ENCODE measurements around the gene GPX4. TPM values are rescaled to one million over a fixed set of nuclear protein-coding genes. Genes with fewer than 3 reads are reported as not detected.

GPX4 gene
- polyA plus RNA-seq, 4 donors, result 240 to 321 (median 259) TPM

DNA sequence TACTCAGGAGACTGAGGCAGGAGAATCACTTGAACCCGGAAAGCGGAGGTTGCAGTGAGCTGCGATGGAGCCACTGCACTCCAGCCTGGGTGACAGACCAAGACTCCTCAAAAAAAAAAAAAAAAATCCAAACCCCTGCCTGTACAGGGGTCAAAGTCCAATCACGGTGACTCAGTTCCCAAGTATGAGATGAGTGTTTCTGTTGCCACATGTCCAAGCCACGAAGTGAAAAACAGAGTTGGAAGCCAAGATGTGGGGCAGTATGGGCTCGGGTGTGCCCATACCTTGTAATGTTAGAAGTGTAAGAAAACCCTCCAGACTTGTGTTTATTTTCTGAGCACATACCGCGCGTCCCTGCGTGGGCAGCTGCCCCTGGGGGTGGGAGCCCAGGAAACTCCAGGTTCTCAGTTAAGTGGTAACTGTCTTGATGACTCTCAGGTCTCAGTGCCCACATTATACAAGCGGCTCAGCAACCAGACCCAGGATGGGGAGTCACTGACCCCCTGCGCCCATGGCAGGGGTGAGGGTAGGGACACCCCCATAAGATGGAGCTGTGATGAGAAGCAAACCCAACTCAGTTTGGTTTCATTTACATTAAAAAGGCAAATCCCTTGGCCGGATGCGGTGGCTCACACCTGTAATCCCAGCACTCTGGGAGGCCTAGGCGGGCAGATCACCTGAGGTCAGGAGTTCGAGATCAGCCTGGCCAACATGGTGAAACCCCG lies 1.2 kb upstream of the GPX4 start:
- no peak for DNase-seq (ENCODE audit: low read depth in 4 of 4, low spot score in 2 of 4)

GRCh38 chr19:1103132-1103707 lies 574 bp upstream of the GPX4 start:
- DNase-seq (ENCODE audit: low read depth in 4 of 4, low spot score in 2 of 4), result no peak

GRCh38 chr19:1104311-1105007 lies 665 bp downstream of the GPX4 start:
- peak in 2 of 4 donors; percentile 48 to 59 for DNase-seq (ENCODE audit: low read depth in 4 of 4, low spot score in 2 of 4)

- DNase-seq (ENCODE audit: low read depth in 4 of 4, low spot score in 2 of 4), result peak in 1 of 4 donors; percentile 32
Measured at GRCh38 chr19:1105008-1105872, 1.4 kb downstream of the GPX4 start.

DNA sequence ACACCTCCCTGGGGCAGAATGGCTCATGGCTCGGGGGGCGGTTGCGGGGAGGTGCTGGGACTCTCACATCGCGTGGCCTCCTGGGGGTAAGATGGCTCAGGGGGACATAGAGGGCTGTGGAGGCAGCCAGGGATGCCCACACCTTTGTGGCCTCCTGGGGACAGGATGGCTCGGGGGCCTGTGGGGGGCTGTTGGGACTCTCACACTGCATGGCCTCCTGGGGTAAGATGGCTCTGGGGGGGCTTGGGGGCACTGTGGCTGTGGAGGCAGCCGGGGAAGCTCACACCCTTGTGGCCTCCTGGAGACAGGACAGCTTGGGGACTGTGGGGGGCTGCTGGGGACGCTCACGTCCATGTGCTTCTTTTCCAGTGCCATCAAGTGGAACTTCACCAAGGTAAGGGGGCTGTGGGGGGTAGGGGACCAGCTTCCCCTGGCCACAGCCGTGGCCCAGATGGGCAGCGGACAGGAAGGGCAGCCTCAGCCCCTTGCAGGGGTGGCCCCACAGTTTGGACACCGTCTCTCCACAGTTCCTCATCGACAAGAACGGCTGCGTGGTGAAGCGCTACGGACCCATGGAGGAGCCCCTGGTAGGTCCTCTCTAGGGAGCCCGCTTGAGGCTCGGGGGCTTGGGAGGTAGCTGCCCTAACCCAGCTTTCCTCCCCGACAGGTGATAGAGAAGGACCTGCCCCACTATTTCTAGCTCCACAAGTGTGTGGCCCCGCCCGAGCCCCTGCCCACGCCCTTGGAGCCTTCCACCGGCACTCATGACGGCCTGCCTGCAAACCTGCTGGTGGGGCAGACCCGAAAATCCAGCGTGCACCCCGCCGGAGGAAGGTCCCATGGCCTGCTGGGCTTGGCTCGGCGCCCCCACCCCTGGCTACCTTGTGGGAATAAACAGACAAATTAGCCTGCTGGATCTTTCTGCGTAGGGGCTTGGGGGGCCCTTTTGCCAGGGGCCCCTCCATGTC lies 2.4 kb downstream of the GPX4 start:
- no peak for DNase-seq (ENCODE audit: low read depth in 4 of 4, low spot score in 2 of 4)

DNA sequence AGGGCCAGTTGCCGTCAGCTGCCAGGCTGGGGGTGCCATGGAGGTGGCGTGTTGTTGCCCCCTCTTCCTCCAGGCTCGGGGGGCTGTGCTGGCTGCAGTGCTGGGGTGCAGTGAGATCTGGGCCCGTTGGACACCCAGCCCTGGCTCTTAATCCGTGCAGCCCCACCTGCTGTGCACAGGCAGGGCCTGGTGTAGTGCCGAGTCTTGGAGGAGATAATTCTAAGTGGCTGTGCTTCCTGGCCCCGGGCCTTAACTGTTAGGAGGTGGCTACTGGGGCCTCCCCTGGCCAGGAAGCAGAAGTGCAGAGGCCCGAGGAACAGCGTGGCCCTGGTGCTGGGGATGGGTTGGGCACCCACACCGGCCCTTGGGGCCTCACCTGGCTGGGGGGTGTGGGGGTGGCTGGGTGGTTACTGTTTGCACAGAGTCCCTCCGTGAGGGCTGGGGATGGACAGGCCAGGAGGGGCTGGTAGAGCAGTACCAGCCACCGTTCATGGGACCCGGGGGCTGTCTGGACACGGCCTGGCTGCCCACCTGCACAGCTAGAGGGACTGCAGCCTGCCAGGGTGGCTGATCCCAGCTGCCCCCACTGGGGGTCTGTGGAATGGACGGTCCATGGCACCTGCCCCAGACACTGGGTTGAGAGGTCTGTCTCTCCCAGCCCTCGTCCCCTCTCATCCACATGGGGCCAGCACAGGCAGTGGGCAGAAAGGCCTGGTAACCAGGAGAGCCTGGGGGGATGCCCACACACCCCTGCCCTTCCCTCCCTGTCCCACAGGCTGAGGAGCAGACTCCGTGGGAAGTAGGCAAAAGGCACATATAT lies 3.3 kb downstream of the GPX4 start:
- no peak for DNase-seq (ENCODE audit: low read depth in 4 of 4, low spot score in 2 of 4)

- no peak for DNase-seq (ENCODE audit: low read depth in 4 of 4, low spot score in 2 of 4)
Measured at GRCh38 chr19:1107661-1108261, 4.0 kb downstream of the GPX4 start.

DNA sequence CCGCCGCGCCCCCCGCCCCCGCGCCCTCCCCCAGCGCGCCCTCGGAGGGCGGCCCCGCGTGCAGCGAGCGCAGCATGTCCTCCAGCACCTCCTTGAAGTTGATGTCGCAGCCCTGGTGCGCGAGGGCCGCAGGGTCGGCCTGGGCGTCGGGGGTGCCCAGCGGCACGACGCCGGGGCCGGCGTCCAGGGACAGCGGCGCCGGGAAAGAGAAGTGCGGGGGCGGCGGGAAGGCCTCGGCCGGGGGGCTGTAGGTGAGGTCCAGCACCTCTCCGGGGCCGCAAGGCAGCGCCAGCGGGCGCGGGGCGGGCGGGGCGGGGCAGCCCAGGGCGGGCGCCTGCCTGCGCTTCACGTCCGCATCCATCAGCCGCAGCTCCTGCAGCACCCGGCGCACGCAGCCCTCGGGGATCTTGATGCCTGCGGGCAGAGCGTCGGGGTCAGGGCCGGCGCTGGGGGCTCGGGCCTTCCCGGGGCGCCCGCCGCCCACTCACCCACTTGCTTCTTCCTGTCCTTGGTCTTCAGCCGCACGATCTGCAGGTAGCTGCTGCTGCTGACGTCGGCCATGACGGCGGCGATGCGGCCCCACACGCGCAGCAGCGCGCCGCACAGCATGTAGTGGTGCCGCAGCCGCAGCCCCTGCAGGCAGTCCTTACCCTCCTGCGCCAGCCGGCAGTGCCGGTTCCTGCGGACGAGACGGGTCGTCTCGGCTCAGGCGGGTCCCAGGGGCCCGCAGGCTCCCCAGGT lies 4.7 kb downstream of the GPX4 start:
- no peak for DNase-seq (ENCODE audit: low read depth in 4 of 4, low spot score in 2 of 4)

GRCh38 chr19:1109032-1109551 lies 5.3 kb downstream of the GPX4 start:
- no peak for DNase-seq (ENCODE audit: low read depth in 4 of 4, low spot score in 2 of 4)

- DNase-seq (ENCODE audit: low read depth in 4 of 4, low spot score in 2 of 4), result no peak
Measured at GRCh38 chr19:1109697-1110671, 6.2 kb downstream of the GPX4 start.

- no peak for DNase-seq (ENCODE audit: low read depth in 4 of 4, low spot score in 2 of 4)
Measured at GRCh38 chr19:1110809-1111640, 7.2 kb downstream of the GPX4 start.

DNA sequence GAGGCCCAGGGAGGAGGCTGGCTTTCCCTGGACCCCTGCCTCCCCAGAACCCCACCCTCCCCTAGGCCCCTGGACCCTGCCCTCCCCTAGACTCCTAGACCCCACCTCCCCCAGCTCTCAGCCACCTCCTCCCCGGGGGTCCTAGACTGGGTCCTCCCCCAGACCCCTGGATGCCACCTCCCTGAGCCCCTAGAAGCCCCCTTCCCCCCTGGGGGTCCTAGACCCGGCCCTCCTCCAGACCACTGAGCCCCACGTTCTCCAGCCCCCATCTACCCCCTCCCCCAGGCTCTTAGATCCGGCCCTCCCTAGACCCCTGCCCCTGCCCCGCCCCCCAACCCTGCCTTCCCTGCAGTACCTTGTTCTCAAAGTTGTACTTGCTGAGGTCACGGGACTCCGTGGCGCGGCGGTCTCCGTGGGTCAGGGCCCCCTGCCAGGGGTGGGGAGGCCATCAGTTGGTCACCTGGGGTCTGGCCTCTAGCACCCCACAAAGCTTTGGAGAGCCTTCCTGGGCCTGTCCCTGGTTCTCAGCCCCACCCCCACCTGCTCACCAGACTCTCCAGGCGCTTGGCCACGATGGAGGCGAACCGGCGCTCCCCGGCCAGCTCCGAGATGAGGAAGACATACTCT lies 8.0 kb downstream of the GPX4 start:
- DNase-seq (ENCODE audit: low read depth in 4 of 4, low spot score in 2 of 4), result no peak

DNA sequence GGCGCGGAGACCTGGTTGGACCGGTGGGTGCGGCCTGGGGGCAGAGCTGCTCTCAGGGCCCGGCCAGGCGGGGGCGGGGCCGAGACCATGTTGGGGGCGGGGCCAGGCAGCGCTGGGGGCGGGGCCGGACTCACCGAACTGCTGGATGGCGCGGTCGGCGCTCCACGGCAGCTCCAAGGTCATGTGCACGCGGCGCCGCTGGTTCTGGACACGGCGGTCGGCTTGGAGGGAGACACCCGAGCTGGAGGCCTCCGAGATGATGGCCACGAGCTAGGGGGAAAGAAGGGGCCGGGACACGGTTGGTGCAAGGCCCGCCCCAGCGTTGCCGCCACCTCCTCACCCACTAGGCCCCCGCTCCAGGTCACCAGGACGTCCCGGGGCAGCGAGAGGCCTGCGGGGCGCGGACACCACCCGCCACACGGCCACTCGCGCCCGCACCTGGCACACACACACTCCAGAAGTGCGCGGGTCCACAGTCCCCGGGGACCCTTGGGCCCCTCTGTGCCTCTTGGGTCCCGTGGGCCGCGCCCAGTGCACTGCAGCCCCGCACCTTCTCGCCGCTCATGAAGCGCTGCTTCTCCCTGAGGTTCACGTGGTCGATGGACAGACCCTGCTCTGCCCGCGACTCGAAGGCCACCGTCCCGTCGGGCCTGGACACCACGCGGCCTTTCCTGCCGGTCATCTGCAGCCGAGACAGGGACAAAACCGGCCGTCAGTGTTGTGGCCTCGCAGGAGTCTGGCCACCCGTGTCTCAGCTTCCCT lies 8.7 kb downstream of the GPX4 start:
- DNase-seq (ENCODE audit: low read depth in 4 of 4, low spot score in 2 of 4), result no peak
